A673 (cell line): ENCODE measurements around the gene ESF1. TPM values are rescaled to one million over a fixed set of nuclear protein-coding genes. Genes with fewer than 3 reads are reported as not detected.
A peak's percentile ranks its signal among the peaks of the same experiment; 100 is the strongest.

Source experiments
- Bru-seq: library from RNA; stranded (reverse); fragments of 400-500 nt; gene quantifications from one replicate; lab custom pipeline; 2021; lab: Mats Ljungman, UMichigan
- BruChase-seq, 2 experiments: library from RNA; stranded (reverse); fragments of 400-500 nt; gene quantifications; one replicate each; lab custom pipeline; 2021; lab: Mats Ljungman, UMichigan
- BruUV-seq: library from RNA; stranded (reverse); fragments of 400-500 nt; replicated peaks from 2 replicates; lab custom pipeline; 2021; lab: Mats Ljungman, UMichigan
- CTCF ChIA-PET: fragments of 300-600 bp; sonication (Branson Sonifier 250); formaldehyde crosslinking; loops from one replicate; lab custom pipeline; 2022; ENCODE audit warnings: antibody characterized with exemption; lab: Charles Lee
- POLR2A ChIA-PET: fragments of 300-600 bp; sonication (Branson Sonifier 250); formaldehyde crosslinking; loops from one replicate; lab custom pipeline; 2022; ENCODE audit warnings: antibody characterized with exemption; ENCODE audit not compliant: low non-redundant PET; lab: Charles Lee
- DNase-seq: peaks from one replicate; pipeline ENCODE4 v3.0.0-alpha.2; 2015; ENCODE audit warnings: low spot score
- H3K27ac ChIP-seq: fragments of 200-600 bp; sonication (generic); 2 replicates; pipeline ENCODE4 v1.5.1; 2016; ENCODE audit warnings: mixed run types, low read depth, mild to moderate bottlenecking, mixed read lengths, antibody characterized with exemption, low read length; ENCODE audit not compliant: poor library complexity, severe bottlenecking
- H3K27me3 ChIP-seq: fragments of 200-600 bp; sonication (generic); replicated peaks from 2 replicates; pipeline ENCODE4 v1.6.1; 2017; ENCODE audit warnings: mixed run types, low read depth, mild to moderate bottlenecking, mixed read lengths, antibody characterized with exemption, low read length; ENCODE audit not compliant: insufficient read depth, poor library complexity
- H3K36me3 ChIP-seq: fragments of 200-600 bp; sonication (generic); 2 replicates; pipeline ENCODE4 v1.6.1; 2016; ENCODE audit warnings: mixed run types, mild to moderate bottlenecking, mixed read lengths, antibody characterized with exemption, low read length; ENCODE audit not compliant: insufficient read depth, poor library complexity, severe bottlenecking
- H3K4me1 ChIP-seq: fragments of 200-600 bp; sonication (generic); 2 replicates; pipeline ENCODE4 v1.6.1; 2017; ENCODE audit warnings: mixed run types, mild to moderate bottlenecking, mixed read lengths, antibody characterized with exemption, low read length; ENCODE audit not compliant: insufficient read depth, poor library complexity, severe bottlenecking
- H3K4me3 ChIP-seq: fragments of 200-600 bp; sonication (generic); 2 replicates; pipeline ENCODE4 v1.5.1; 2016; ENCODE audit warnings: low read depth, mixed run types, mild to moderate bottlenecking, mixed read lengths, low read length; ENCODE audit not compliant: poor library complexity, severe bottlenecking
- H3K9me3 ChIP-seq: fragments of 200-600 bp; sonication (generic); 2 replicates; pipeline ENCODE4 v1.6.1; 2016; ENCODE audit warnings: mixed run types, low read depth, mild to moderate bottlenecking, mixed read lengths, antibody characterized with exemption, low read length; ENCODE audit not compliant: poor library complexity, severe bottlenecking
- EZH2 ChIP-seq: fragments of 200-600 bp; sonication (generic); IDR thresholded peaks from 2 replicates; pipeline ENCODE4 v1.6.1; 2017; ENCODE audit warnings: borderline replicate concordance, low read depth, mild to moderate bottlenecking, mixed read lengths, antibody characterized with exemption, low read length; ENCODE audit not compliant: poor library complexity, severe bottlenecking
- intact Hi-C: fragments of 100-400 bp; cut with micrococcal nuclease; formaldehyde crosslinking; loops from one replicate; pipeline ENCODE4 v1.10.0; 2022; ENCODE audit not compliant: unreplicated experiment
- long read RNA-seq: library from polyadenylated mRNA; stranded (forward); transcript quantifications from one replicate; pipeline ENCODE4 v2.0.0, GENCODE V29; 2022
- total RNA-seq: library from RNA; stranded (reverse); gene quantifications from 2 replicates; pipeline ENCODE4 v1.2.3, GENCODE V29; 2021
- TF ChIP-seq, protein P1 (sequence below): fragments of 300-800, 200-600 bp; sonication (generic); conservative IDR thresholded peaks from 2 replicates; pipeline ENCODE4 v1.5.1; 2017; ENCODE audit warnings: low read depth, mild to moderate bottlenecking, antibody characterized with exemption, low read length, moderate library complexity, mixed read lengths

Gene ESF1
- total RNA-seq = 29.4 and 34.7 TPM in 2 replicates
- percentile 91 among the genes with signal in this experiment for Bru-seq, nascent RNA
- BruChase-seq, experiment 1, labeled RNA remaining after a 2-hour chase = percentile 87 among the genes with signal in this experiment
- BruChase-seq, experiment 2, labeled RNA remaining after a 6-hour chase = percentile 80 among the genes with signal in this experiment
- long read RNA-seq, partial matches to known transcripts = 31 of 80 reads
- long read RNA-seq, other reads (novel, unspliced or antisense) = 49 of 80 reads

GRCh38 chr20:13784893-13785715, at the start of gene ESF1, which contains the start of gene NDUFAF5:
Gene ESF1, minus strand, starts transcription at chr20:13784919. Its CDS starts 1,779 bp downstream, at chr20:13783140.
Gene NDUFAF5, plus strand, starts transcription at chr20:13785028. Its CDS starts 41 bp downstream, at chr20:13785069.
- H3K4me1 ChIP-seq = peaks cover 7% of the 10 kb centered on the region
- POLR2A ChIA-PET = interaction anchor here (0.6 kb wide), 1 partner anchor 13 kb away, joined by 3 read pairs; no protein-coding TSS in a partner anchor
- H3K9me3 ChIP-seq = no peaks in the 10 kb centered on the region
- BruUV-seq = no TSS peak
- DNase-seq = peak; percentile 99
- TF ChIP-seq, protein P1, sequence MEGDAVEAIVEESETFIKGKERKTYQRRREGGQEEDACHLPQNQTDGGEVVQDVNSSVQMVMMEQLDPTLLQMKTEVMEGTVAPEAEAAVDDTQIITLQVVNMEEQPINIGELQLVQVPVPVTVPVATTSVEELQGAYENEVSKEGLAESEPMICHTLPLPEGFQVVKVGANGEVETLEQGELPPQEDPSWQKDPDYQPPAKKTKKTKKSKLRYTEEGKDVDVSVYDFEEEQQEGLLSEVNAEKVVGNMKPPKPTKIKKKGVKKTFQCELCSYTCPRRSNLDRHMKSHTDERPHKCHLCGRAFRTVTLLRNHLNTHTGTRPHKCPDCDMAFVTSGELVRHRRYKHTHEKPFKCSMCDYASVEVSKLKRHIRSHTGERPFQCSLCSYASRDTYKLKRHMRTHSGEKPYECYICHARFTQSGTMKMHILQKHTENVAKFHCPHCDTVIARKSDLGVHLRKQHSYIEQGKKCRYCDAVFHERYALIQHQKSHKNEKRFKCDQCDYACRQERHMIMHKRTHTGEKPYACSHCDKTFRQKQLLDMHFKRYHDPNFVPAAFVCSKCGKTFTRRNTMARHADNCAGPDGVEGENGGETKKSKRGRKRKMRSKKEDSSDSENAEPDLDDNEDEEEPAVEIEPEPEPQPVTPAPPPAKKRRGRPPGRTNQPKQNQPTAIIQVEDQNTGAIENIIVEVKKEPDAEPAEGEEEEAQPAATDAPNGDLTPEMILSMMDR = no peak
- TF ChIP-seq EZH2 = no peak
- no peaks in the 10 kb centered on the region for H3K27me3 ChIP-seq
- H3K4me3 ChIP-seq = peak within 1 kb of the TSS; percentile 94
- peak within 1 kb of the TSS; percentile 81 for H3K27ac ChIP-seq
- H3K36me3 ChIP-seq = peaks cover 49% of the 10 kb centered on the region
- CTCF ChIA-PET = interaction anchor here (0.7 kb wide), 1 partner anchor 162 kb away, joined by 3 read pairs; no protein-coding TSS in a partner anchor
- intact Hi-C loops = loop anchor here (5.0 kb wide), 1 partner anchor 668 kb away; no protein-coding TSS in a partner anchor

GRCh38 chr20:13831476-13831875, 46.8 kb upstream of the ESF1 start:
- Histone ChIP-seq H3K27ac (no peak overlapping the region), H3K27me3 (no peaks in the 10 kb centered on the region), H3K4me3 (no peak overlapping the region), H3K36me3 (no peaks in the 10 kb centered on the region), H3K4me1 (no peaks in the 10 kb centered on the region), H3K9me3 (no peaks in the 10 kb centered on the region)
- no peak for DNase-seq
- TF ChIP-seq, protein P1 = no peak
- TF ChIP-seq EZH2 = no peak
- intact Hi-C loops = no loop called here
- BruUV-seq = no TSS peak
- POLR2A ChIA-PET = no interaction called here
- CTCF ChIA-PET = no interaction called here

GRCh38 chr20:13825465-13825864, 40.7 kb upstream of the ESF1 start:
- no TSS peak for BruUV-seq
- no peak for TF ChIP-seq EZH2
- TF ChIP-seq, protein P1 = no peak
- H3K27me3 ChIP-seq = no peaks in the 10 kb centered on the region
- no peaks in the 10 kb centered on the region for H3K9me3 ChIP-seq
- POLR2A ChIA-PET = no interaction called here
- no peak overlapping the region for H3K4me3 ChIP-seq
- no peaks in the 10 kb centered on the region for H3K4me1 ChIP-seq
- DNase-seq = no peak
- intact Hi-C loops = loop anchor here (10.0 kb wide), 1 partner anchor 129 kb away; no protein-coding TSS in a partner anchor
- CTCF ChIA-PET = no interaction called here
- peaks cover 8% of the 10 kb centered on the region for H3K36me3 ChIP-seq
- no peak overlapping the region for H3K27ac ChIP-seq
